Measurements from ENCODE around the gene KCTD21.

GRCh38 chr11:78138291-78138690 is 50.1 kb downstream of the KCTD21 start:
- no peak for TF ChIP-seq EZH2phosphoT487 (IDR thresholded peaks at IDR 0.05; ENCODE audit: insufficient read depth, low read depth)
- TF ChIP-seq EZH2 (IDR thresholded peaks at IDR 0.05; ENCODE audit: insufficient read depth, poor library complexity, severe bottlenecking), result no peak
